GM21423 (cell line): ENCODE data around the gene CDK5.
"Not testable (repeated sequence)": the region's sequence is repeated elsewhere in the genome, so short reads cannot be mapped to it uniquely, and the experiment has no call there.

ENCODE experiments used
- ATAC-seq: cut with Tn5 transposase; IDR thresholded peaks from one replicate; pipeline ENCODE4 v1.9.1; 2021; ENCODE audit warnings: mild to moderate bottlenecking, moderate library complexity; ENCODE audit not compliant: unreplicated experiment

Gene CDK5

DNA sequence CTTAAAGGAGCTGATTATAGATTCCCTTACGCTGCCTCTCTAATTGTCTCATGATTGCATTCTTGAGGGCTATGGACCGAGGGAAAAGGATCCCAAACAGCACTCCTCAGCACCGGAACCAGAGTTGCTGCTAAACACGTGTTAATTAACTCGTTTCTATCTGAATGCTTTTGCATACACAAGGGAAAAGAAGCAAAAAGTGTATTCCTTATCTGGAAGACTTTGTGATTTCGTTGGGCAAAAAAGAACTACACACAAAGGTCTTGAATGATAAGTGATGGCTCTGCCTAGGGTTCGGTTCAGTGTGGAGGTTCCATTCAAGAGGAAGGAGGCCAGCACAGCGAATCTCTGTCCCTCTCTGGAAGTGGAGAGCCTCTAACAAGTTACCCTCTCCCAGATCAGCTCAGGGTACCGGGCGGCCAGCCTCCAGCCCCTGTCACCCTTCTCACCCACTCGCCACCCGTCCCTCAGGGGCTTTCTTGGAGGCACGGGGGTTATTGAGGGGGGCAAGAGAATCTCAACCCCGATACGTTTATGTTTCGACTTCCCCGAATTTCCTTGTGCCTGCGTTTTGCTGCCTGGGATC lies 1.2 kb upstream of the CDK5 start:
- no peak for ATAC-seq

- peak; percentile 89 for ATAC-seq
Measured at GRCh38 chr7:151057989-151058780, 488 bp upstream of the CDK5 start.

- no peak for ATAC-seq
Measured at GRCh38 chr7:151056666-151057505, 811 bp downstream of the CDK5 start.

DNA sequence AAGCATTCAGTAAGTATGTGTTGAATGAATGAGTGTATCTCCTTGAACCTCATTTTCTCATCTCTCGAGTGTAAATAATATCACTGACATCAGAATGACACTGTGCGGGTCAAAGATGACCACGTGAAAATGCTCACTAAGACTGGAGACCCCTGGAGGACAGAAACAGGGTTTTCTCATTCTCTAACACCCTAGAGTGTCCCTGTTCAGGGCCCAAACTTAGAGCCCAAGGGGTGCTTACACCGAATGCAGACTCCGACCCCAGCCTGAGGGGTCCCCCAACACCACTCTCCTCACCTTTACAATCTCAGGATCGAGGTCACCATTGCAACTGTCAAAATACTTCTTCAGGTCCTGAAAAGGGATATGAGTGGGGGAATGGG lies 1.4 kb downstream of the CDK5 start:
- no peak for ATAC-seq

DNA sequence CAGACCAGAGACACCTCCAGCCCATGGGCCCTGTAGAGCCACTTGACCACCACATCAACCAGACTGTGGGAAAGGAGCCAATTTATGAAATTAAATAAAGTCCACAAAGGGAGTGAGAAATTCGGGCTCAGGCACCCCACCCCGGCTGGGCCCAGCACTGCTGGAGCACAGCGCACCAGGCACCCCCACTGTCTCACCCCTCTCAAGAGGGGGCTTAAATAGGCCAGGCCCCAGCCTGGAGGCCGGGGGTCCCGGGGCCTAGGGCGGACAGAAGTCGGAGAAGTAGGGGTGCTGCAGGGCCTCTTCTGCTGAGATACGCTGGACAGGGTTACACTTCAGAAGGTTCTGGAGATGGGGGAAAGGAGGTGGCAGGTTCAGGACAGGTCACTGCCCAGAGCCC lies 3.9 kb downstream of the CDK5 start:
- ATAC-seq, result no peak

DNA sequence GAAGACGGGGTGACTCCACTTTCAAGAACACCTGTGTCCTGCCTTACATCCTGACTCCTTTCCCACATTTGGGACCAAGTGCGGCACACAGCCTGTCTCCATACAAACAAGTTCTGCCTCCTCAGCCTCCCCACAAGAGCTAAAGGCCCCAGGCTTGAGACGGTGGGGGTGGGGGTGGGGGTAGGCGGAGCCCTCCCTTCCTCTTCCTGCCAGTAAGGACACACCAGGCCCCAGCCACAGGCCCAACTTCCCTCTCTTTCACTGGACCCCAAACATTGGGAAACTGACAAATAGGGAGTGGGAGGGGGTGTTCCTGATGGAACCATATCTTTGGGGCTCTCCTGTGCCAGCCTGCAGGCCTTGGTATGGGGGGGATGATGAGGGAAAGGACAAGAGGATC lies 4.6 kb downstream of the CDK5 start:
- no peak for ATAC-seq

DNA sequence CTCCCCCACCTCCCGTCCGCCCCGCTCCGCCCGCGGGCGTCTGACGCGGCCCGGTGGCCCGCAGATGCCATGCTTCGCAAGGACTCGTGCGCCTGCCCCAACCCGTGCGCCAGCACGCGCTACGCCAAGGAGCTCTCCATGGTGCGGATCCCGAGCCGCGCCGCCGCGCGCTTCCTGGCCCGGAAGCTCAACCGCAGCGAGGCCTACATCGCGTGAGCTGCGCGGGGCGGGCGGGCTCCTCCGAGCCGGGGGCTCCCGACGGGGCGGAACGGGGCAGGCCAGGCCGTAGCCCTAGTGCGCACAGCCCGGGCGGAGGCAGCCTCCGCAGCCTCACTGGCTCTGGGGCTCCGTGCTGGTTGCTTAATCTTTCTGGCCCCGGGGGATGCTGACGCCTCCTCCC lies 6.6 kb downstream of the CDK5 start:
- ATAC-seq, result no peak

GRCh38 chr7:151048911-151049463 lies 8.7 kb downstream of the CDK5 start:
- no peak for ATAC-seq

GRCh38 chr7:151047976-151048815 lies 9.5 kb downstream of the CDK5 start, which contains the start of gene ASIC3:
Gene ASIC3 (plus strand): TSS chr7:151048531. CDS start chr7:151048886, 355 bp downstream.
- no peak for ATAC-seq

DNA sequence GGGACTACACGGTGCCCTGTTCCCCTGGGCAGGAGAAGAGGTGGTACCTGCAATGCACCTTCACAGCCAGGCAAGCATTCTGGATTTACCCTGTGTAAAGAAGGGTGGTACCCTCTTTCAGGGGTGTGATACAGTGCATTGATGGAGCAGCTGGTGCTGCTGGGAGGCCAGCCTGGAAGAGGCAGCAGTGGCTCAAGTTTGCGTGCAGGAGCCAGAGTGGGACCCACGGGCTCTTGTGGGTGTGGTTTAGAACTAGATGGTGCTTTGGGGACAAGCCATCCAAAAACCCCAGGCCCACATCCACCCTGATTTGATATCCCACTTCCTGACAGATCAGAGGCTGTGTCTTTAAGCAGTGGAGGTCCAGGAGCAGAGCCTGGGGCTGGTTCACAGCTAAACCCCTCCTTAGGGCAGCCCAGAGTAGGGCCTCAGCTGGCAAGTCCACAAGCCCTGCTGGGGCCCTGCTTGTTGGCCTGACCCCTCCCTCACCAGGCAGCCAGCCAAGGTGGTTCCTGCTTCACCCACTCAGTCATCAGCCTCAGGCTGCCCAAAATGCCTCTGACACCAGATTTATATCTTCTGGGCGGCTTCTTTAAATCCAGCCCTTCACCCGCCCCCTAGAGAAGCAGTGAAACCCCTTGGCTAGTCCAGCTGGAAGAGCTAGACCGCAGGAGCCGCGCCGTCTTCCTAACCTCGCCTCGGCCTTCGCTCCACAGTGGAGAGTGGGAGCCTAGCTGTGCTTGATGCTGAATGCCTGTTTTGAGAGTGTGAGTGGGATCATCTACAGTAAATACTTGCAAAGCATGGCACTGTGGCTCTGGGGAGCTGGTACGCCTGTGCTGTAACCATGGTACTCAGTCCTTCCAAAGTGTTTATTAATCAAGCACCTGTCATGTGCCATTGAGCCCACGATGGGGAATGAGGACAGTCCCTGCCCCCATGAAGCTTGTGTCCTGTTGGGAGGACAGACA lies 10.8 kb downstream of the CDK5 start:
- no peak for ATAC-seq

DNA sequence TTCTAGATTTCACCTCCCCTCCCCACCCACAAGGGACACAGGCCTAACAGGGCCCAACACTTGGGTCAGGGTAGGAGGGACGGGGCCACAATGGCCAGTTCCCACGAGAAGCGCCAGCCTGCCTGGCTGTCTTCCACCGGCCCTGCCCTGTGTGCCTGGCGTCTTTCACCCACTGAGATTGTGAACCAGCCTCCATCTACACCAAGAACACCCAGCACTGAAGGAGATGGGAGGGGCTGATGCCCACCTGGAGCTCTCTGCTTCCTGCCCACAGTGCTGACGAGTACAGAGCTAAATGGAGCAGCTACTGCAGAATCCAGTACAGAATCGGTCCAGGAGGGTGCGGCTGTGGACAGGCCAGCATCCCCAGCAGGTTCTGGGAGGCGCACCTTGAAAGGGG lies 11.7 kb downstream of the CDK5 start:
- no peak for ATAC-seq

GRCh38 chr7:151045262-151045661 lies 12.4 kb downstream of the CDK5 start:
- no peak for ATAC-seq

DNA sequence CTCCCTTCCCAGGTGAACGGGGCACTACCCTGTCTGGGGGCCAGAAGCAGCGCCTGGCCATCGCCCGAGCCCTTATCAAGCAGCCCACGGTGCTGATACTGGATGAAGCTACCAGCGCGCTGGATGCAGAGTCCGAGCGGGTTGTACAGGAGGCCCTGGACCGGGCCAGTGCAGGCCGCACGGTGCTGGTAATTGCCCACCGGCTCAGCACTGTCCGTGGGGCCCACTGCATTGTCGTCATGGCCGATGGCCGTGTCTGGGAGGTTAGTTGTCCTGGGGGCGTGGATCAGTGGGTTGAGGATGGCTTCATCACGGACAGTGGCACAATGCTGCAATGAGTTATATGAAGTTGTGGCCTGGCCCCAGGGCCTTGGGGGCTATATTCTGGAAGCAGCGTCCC lies 13.7 kb downstream of the CDK5 start:
- no peak for ATAC-seq

GRCh38 chr7:151043449-151043848 lies 14.2 kb downstream of the CDK5 start:
- ATAC-seq, result not testable (repeated sequence)

GRCh38 chr7:151040616-151041375 lies 16.9 kb downstream of the CDK5 start:
- ATAC-seq, result no peak

GRCh38 chr7:151039850-151040548 lies 17.7 kb downstream of the CDK5 start:
- ATAC-seq, result no peak

DNA sequence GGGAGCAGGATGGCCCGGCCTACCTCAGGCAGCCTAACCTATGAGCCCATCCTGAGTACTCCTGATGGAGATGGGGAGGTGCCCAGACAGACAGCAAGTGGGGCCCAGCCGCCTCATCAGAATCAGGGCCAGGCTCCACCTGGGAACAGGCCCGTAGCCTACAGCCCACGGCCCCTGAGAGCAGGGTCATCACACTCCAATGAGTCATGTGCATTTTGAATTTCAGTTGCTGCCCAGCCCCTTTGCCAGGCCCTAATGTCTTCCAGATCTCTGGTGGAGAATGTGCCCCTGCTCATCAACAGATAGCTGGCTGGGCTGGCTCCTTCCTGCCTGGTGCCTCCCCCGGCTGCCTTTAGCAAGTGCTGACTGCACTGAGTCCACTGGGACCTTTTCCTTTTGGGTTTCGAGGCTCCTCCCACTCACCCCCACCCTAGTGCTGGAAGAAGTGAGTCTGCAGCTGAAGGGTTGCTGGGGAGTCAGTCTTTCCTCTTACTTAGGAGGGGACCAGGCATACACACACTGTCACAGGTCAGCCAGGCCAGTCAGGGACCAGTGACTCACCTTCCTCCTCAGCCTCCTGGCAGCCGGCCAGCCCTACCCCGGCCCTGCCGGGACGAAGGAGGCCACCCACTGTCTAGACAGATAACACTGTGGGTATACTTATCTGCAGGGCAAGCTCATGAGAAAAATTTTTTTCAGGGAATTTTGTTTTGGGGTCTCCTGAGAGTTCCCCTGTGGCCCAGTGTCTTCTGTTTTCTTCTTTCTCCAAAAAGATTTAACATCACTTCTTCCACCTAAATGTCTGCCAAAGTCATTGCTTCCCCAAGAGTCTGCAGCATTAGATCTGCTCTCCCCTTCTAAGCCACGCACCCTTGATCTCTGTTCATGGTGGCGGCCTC lies 18.5 kb downstream of the CDK5 start:
- ATAC-seq, result no peak
